Stimulated activated naive CD4-positive, alpha-beta T cell (primary cell): ENCODE measurements around the gene CIITA.

Source experiments
- DNase-seq, 6 experiments: peaks; one replicate each; lab custom pipeline; 2025; lab: John Stamatoyannopoulos, UW

The CIITA gene

DNA sequence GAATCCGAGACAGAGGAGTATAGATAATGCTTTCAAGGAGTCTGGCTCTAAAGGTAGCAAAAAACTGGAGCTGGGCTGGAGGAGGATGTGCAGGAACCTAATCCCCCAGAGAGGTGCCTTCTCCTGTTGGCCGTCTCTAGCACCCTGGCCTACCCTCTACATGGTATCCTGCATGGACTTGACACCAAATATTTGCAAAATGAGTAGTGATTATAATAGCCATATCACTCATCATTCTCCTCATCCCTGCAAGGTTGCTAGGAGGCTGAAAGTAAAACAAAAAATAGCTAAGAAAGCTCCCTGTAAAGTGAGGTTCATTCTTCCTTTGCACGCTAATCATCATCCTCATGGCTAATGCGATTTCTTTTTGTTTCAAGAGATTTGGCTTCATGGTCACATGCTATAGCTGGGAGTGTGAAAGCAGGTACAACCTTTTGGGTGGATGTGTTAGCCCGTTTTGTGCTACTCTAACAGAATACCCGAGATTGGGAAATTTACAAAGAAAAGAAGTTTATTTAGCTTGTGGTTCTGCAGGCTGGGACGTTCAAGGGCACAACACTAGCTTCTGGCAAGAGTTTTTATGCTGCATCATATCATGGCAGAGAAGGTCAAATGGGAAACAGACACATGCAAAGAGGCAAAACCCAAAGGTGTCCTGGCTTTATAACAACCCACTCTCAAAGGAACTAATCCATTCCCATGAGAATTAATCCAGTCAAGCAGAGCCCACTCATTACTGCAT lies 27.1 kb upstream of the CIITA start:
- DNase-seq, result no peak

DNA sequence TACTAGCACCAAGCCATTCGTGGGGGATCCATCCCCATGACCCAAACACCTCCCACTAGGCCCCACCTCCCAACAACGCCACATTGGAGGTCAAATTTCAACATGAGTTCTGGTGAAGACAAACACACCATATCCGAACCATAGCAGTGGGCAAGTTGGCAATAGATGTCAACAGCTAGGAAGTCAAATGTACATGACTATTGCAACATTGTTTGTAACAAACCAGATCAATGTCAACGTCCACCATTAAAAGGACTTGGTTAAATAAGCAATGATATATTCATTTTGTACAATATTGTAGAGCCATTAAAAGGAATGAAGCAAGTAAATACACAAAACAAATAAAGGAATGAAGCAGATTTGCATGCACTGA lies 26.5 kb upstream of the CIITA start:
- DNase-seq, result no peak

DNA sequence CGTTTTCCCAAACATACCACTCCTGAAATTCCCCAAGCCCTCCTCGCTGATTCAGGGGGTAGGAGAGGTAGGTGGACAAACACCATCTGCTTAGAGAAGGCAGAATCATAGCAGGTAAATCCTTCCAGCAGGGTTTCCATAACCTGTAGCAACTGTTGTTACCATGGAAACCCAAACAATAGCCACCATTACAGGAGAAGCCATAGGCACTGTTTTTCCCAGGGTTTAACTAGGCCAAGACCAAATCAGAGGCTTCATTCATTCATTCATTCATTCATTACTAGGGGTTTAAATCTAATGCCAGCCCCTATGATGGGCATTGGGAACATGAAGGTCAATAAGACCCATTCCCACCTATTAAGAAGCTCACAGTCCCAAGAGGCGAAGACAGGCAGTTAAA lies 25.5 kb upstream of the CIITA start:
- DNase-seq, result no peak

DNA sequence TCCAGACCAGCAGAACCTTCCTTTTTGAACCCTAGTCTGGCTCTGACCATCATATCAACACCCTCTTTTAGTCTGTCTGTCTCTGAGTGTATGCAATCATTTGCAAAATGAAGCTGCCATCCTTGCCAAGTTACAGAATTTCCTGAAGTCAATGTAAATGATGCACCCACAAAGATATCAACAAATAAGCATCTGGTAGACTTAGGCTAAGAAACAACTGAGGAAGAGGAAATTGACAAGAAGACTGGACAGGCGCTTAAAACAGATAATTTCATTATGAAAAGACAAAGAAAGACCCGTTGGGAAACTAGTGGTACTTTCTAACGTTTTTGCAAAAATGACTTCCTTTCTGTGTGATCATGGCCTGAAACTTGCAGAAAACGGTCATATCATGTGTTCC lies 24.7 kb upstream of the CIITA start:
- DNase-seq, result no peak

DNA sequence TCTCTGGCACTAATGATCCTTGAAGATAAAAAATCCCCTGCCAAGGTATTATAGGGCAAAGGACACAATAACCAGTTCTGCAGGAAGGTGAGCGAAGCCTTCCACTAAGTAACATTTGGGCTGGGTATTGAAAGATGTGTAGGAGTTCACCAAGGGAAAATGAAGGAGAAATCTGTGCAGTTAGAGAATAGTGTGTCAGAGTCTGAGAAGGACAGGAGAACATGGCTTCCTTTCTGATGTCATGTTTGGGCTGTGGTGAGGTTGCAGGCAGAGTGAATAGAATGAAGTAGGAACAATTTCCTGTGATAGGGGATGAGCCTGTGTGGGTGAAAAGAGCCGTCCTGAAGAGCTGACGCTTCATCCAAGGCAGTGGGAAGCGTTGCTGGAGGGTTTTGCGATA lies 24.1 kb upstream of the CIITA start:
- no peak for DNase-seq

DNA sequence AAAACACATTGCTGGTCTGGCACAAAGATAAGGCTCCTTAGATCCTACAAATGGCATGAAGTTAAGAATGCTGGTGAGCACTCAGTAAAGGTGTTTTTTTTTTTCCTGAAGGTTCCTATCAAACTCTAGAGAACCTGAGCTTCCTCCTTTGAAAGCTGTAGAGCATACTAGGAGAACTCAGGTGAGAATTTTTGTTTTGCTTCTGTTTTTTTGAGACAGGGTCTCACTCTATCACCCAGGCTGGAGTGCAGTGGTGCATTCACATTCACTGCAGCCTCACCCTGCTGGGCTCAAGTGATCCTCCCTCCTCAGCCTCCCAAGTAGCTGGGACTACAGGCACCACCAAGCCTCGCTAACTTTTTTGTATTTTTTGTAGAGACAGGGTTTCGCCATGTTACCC lies 21.0 kb upstream of the CIITA start:
- DNase-seq, result no peak

DNA sequence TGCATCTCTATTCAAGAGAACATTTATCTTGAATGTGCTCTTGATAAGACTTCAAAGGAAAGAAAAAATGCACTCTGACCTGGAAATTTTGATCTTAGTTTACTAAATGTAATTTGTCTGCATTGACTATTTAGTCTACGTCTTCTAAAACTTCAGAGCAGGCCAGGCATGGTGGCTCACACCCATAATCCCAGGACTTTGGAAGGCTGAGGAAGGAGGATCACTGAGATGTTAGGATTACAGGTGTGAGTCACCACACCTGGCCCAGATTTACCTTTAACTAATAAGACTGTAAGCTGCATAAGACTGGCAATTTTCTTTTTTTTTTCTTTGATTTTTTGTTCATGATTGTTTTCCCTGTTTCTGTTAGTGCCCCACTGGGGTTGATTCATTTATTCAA lies 18.8 kb upstream of the CIITA start:
- no peak for DNase-seq

DNA sequence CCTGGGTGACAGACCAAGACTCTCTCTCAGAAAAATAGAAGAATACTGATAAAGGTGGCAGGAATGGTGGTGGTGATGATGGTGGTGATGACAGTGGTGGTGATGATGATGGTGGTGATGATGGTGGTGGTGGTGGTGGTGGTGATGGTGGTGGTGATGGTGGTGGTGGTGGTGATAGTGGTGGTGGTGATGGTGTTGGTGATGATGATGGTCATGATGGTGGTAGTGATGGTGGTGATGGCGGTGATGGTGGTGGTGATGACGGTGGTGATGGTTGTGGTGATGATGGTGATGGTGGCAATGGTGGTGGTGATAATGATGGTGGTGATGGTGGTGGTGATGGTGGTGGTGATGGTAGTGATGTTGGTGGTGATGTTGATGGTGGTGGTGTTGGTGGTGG lies 18.0 kb upstream of the CIITA start:
- no peak for DNase-seq

DNA sequence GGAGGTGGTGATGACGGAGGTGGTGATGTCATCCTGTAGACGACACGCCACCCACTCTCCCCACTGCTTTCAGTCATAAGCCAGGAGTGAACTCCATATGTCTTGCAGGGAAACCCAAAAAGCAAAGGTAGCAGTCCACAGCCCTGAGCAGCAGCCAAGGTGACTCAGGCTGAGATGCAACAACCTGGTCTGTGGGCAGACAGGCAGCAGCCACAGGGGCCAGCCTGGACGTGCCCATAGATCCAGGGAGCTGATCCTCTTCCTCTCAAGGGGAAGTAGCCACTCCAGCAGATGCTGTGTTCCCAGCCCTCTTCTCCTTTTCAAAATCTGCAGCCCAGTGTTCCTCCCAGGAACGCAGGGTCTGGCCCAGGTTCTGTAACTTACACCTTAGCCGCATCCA lies 17.3 kb upstream of the CIITA start:
- no peak for DNase-seq

DNA sequence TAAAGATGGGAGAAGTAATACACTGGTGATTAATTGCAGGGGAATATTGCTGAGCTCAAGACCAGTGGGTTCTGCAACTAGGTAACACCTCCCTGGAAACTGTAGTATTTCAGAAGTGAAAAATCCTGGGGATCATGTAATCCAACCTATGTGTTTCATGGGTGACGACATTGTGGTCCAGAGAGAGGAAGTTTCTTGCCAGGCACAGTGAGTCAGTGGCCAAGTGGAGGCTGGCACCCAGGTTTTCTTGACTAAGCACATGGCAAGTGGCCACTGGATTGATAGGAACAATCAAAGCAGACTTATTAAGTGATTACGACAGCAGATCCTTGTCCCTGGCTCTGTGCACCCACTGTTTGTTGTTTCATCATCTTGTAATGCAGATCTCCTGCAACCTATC lies 14.6 kb upstream of the CIITA start:
- no peak for DNase-seq

DNA sequence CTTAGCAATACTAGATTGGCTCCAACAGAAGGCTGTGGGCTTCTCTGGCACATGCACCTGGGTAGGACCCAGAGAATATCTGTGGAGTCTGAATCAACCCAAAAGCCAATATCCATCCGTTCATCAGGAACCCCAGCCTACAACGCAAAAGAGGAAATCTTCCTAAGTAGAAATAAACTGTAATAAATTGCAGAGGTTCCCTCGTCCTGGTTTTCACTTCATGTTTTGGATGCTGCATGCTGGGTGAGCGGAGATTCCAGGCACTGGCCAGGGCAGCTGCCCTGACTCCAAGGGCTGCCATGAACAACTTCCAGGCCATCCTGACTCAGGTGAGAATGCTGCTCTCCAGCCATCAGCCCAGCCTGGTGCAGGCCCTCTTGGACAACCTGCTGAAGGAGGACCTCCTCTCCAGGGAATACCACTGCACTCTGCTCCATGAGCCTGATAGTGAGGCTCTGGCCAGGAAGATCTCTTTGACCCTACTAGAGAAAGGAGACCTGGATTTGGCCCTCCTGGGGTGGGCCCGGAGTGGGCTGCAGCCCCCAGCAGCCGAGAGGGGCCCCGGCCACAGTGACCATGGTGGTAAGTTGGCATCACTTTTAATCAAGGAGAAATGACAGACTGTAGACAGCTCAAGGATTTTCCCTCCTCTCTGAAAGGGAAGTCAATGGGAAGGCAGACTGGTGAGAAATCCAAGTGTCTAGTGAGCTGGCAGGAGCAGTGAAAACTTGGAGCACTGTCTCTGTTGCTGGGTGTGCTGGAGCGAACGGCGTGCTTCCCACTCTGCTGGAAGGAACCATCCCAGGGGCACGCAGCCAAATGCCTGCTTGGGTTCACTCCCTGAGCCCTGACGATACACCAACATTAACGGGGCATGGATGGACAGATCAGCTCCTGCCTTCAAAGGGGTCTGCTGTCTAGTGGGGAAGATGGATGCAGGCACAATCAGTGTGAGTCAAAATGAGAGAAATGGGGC lies 10.7 kb upstream of the CIITA start:
- DNase-seq, result no peak

DNA sequence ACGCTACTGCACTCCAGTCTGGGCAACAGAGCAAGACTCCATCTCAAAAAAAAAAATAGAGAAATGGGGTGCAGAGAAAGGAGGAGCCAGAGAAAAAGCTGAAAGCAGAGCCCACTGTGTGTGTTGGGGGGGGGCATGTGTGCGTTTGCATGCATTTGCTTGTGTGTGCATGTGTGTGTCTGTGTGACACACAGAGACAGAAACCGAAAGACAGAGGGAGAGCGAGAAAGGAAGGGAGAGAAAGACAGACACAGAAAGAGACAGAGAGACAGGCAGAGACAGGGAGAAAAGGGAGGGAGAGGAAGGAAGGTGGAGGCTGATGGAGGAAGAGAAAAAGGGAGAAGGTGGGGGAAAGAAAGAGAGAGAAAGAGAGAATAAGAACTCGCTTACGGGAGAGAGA lies 9.8 kb upstream of the CIITA start:
- DNase-seq, result no peak

DNA sequence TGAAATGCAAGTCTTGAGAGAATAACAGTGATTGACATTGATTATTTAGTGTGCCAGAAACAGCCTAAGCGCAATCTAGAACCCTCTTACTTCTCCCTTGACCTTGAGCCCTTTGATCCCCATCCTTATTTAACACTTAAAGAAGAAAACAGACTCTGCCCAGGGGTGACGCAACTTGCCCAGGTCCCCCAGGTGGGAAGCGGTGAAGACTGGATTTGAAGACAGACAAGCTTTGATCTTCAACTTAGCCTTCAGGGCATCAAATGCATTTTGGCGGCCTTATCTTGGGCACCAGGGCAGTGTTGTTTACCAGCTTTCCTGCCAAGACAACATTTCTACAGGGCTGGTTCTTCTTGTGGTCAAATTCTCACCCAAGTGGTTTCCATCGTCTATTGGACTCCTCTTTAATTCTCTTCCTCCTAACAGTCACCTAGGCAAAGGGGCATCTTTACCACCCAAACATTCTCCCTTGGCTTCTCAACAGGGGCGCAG lies 8.9 kb upstream of the CIITA start:
- DNase-seq, result no peak

DNA sequence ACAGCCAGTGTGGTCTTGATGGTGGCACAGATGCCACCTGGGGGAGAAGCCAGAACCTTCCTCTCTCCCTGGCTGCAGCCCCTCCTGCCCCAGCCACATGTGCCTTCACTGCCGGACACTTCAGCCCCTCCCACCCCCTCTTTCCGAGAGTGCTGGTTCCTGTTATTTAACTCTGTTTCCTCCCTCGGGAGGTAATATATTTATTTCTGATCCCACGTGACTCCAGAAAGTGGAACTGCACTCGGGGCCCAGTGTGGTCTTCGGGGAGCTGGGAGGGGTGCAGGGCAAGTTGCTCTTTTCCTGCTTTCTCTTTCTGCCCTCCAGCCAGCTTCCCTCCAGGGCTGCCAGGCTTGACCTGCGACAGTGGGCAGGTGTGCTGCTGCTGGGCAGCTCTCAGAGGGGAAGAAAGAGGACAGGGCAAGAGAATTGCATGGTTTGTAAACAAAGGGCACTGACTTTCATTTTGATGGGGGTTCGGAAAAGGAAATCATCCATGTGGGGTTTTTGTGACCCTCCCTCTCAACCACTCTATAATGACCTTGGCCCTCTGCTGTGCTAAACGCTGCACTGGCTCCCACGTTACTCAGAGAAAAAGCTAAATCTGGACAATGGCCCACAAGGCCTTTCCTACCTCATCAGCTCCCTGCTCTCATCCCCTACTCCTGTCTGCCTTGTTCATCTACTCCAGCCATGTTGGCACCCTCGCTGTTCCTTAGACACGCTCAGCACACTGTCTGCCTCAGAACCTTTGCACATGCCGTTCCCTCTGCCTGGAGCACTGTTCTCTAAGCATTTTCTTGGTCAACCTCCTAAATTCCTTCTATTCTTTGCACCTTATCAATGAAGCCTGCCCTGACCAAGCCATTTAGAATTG lies 8.2 kb upstream of the CIITA start:
- no peak for DNase-seq

DNA sequence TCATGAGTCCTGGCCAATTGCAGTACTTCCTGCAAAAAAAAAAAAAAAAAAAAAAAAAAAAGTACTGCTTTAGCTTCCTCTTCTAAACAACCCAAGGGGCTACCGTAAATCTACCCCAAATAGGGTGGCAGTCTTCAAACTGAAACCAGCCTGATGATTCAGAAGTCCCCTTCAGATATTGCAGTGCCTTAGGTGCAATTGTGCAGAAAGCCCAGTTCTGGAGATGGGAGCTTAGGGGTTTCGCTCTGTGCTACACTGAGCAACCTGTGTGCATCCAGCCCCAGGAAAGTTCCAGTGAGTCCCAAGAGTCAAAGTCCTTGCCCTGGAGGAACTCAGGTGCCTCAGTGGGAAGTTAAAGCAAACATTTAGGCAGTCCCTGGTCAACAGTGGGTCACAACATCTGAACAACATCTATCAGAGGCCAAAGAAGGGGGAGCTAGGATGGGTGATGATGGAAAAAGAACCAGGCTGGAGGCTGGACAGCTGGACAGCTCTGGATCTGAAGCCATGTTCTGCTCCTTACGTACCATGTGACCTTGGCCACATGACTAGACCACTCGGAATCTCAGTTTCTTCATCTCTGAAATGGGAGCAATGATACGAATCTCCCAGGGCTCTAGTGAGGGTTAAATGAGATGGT lies 6.7 kb upstream of the CIITA start:
- no peak for DNase-seq

DNA sequence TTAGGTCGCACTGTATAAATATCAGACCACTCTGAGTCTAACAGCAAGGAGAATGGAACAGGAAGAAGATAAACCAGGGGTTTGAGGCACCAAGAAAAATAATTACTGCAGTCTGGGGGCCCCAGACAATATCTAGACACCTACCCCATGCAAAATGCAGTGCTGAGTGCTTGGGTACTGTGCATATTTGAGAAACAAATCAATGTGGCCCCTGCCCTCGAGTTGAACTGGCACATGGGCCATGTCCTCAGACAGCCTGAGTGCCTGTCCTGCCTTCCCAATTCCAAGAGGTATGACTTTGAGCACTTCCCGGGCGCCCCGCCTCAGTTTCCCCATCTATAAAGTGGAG lies 6.2 kb upstream of the CIITA start:
- DNase-seq, result no peak

DNA sequence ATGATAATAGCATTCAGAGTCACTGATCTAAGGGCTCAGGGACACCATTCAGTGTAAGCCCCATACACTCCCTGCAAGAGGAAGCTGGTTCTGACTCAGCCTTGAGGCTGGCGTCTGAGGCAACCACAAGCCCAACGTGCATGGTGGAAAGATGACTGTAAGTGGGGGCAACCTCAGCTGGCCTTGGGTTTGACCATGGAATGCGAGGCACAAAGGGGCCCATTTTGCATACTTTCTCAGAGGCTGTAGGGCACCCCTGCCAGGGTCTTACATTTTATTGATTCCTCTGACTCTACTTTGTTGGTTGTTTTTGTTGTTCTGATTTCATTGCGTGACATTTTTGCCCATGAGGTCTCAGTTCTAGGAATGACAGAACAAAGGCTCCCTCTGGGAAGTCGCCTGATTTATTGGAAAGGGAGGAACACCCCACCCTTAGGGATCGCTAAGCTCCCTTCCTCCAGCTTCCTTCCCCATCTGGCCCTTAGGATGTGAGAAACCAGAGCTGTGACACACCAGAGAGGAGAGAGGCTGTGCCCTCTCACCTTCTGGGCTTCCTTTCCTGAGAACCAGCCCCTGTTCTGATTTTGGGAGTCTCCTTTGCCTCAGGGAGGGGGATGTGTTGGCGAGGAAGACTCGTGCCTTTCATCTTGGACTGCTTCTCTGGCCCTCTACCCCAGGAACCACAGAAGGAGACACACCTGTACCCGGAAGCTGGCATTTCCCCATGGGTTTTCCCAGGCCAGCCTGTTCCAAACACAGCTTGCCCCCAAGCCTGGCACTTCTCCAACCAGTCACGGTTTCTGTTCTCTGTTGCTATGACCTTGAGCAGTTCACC lies 5.6 kb upstream of the CIITA start:
- no peak for DNase-seq

DNA sequence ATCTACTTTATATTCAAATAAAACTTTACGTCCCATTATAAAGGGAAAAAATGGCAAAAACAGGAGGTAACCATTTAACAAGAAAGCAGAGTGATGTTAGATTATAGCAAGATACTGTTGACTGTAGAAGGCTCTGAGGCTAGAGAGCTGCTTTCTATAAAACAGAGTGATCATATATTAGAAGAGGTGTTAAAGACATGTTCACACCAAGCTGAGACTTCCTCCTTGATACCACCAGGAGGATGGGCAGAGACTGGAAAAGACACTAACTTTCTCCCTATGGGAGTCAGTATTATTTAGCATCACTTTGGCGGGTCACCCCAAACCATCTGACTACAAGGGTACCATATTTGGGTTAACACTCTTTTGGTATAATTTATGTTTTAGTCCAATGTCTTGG lies 687 bp upstream of the CIITA start:
- DNase-seq, result no peak

DNA sequence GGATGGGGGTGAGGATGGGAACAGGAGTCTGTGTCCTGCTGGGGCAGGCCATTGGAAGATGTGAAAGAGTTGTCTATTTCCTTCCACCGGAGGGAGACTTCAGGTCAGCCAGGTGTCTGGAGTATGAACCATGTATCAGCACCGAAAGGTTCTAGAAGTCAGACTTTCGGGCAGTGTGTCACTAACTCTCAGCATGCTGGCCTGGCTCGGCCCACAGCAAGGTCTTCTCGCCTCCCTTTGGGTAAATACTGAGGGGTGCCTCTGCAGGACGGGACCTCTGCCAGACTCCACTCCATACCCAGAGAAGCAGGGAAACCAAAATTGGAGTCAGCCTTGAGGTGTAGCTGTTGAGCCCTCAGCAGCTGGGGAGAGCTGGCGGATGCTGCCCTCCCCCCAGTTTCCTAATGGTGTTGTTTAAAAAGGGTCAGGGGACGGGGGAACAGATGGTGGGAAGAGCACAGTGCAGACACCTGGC lies 507 bp downstream of the CIITA start:
- DNase-seq, result no peak

DNA sequence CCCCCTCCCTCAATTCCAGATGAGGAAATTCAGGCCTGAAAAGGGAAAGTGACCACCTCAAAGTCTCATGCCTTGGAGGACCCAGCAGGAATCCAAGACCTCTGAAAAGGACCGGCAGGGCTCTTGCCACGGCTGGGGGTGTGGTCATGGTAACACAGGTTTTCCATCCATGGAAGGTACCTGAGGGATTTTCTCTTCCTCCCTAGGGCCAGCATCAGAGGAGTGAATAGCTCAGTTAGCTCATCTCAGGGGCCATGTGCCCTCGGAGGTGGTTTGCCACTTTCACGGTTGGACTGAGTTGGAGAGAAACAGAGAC lies 1.3 kb downstream of the CIITA start:
- no peak for DNase-seq
